HG03280 (cell line): ENCODE data around the gene DNASE1.
"Not testable (repeated sequence)": the region's sequence is repeated elsewhere in the genome, so short reads cannot be mapped to it uniquely, and the experiment has no call there.

Source experiments
- ATAC-seq: cut with Tn5 transposase; IDR thresholded peaks from one replicate; pipeline ENCODE4 v1.9.1; 2021; ENCODE audit warnings: mild to moderate bottlenecking, moderate library complexity; ENCODE audit not compliant: unreplicated experiment

Gene DNASE1

GRCh38 chr16:3654249-3654991, at the start of gene DNASE1:
TSS of gene DNASE1 (plus strand) at chr16:3654691. CDS start at chr16:3655374, 683 bp downstream.
- no peak for ATAC-seq

GRCh38 chr16:3606441-3606840, 48.0 kb upstream of the DNASE1 start:
- no peak for ATAC-seq

GRCh38 chr16:3607161-3607560, 47.3 kb upstream of the DNASE1 start:
- no peak for ATAC-seq

- ATAC-seq = no peak
These were observed 46.9 kb upstream of the DNASE1 start for GRCh38 chr16:3607634-3608033.

- no peak for ATAC-seq
These were observed 46.4 kb upstream of the DNASE1 start for GRCh38 chr16:3608069-3608468.

GRCh38 chr16:3608976-3609375, 45.5 kb upstream of the DNASE1 start:
- ATAC-seq = not testable (repeated sequence)

DNA sequence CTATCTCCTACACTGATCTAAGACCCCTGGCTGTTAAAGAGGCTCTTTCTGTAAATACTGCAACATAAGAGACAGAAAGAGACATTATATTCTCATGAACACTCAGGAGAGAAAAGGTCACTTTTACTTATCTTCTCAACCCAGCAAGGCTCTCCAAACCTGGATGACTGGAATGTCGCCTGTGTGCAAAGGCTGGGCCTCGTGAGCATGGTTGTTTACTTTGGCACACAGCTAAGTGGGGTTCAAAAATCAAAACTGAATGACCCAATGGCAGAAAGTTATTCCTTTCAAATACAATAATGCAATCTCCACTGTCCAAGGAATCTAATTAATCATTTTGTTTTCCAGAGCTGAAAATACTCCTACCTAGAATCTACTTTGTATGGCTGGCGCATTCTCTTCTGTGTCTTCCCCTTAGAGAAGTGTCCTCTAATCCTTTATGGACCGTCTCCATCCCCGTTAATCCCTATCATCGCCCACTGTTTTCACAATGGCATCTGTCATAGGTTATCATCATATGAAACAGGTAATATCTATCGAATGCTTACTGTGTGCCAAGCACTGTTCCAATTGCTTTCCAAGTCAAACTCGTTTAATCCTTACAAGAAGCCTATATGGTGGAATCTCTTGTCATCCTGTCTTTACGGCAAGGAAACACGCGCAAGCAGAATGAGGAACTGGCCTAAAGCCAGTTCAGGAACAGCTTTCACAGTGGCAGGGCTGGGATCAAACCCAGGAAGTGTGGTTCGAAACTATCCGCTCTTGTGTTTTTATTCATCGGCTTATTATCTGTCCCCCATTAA, 44.4 kb upstream of the DNASE1 start:
- no peak for ATAC-seq

- no peak for ATAC-seq
These were observed 43.8 kb upstream of the DNASE1 start for GRCh38 chr16:3610698-3611145.

DNA sequence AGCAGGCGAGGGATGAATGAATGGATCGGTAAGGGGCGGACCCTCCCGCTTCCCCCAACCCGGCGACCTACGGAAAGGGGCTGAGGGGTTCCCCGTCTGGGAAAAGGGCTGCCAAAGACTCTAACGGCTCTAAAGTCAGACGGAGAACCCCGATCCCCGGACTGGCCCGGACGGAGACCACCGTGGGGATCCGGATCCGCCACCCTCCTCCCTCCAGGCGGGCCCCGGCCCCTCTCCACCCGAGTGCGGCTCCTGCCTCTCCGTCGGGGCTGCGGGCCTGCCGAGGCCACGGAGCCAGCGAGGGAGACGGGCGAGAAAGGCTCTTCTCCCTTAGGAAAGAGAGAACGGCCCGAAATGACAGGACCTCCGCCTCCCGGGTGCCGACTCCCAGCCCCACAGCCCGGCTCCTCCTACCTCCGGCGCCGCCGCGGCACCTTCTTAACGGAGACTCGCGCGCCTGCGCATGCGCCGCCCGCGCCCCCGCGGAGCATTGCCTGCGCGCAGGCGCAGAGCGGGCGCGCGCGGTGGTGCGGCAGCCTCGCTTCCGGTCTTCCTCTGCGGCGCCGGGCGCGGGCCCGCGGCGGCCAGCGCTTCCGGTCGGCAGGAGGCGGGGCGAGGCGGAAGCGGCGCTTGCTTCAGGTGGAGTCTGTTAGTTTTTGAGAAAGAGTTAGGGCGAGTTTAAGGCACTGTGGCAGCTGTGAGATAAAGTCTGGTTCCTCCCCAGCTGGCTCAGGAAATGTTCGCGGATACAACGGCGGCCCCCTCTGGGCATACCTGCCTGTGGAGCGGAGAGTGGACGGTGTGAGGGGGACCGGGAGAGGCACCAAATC, 43.1 kb upstream of the DNASE1 start, which contains the start of gene SLX4:
TSS of gene SLX4 (minus strand) at position 461 of the 830 bp plus-strand sequence. CDS start 2,642 bp downstream, outside the sequence.
- ATAC-seq = peak; percentile 81

DNA sequence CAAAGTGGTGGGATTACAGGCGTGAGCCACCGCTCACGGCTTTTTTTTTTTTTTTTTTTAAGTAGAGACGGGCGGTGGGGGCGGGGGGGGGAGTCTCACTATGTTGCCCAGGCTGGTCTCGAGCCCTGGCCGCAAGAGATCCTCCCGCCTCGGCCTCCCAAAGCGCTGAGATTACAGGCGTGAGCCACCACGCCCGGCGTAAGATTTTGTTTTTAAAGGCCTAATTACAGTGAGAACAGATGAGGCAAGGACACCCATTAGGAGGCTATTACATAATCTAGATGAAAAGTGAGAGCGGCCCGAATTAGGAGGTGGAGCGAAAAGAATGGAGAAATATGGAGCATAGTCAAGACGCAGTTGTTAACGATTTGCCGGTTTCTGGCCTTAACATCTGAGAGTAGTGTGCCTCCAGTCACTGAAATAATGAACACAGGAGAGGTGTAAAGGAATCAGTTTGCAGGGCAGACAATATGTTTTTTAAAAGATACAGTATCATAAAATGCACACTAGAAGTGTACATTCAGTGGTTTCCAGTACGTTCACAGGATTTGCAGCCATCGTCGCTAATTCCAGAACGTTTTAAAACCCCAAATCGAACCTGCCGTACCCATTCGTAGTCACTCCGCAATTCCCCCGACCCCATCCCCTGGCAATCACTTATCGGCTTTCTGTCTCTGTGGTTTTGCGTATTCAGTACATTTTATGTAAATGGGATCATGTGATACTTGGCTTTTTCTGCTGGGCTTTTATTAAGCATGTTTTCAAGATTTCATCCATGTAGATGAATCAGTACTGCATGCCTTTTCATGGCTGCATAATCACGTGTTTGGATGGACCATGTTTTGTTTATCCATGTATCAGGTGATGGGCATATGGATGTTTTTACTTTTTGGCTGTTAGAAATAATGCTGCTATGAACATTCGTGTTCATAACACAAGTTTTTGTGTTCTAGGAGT, 41.7 kb upstream of the DNASE1 start:
- ATAC-seq = no peak

- ATAC-seq = no peak
These were observed 35.7 kb upstream of the DNASE1 start for GRCh38 chr16:3618769-3619141.

GRCh38 chr16:3623642-3624041, 30.8 kb upstream of the DNASE1 start:
- ATAC-seq = no peak

GRCh38 chr16:3625331-3625730, 29.2 kb upstream of the DNASE1 start:
- no peak for ATAC-seq

DNA sequence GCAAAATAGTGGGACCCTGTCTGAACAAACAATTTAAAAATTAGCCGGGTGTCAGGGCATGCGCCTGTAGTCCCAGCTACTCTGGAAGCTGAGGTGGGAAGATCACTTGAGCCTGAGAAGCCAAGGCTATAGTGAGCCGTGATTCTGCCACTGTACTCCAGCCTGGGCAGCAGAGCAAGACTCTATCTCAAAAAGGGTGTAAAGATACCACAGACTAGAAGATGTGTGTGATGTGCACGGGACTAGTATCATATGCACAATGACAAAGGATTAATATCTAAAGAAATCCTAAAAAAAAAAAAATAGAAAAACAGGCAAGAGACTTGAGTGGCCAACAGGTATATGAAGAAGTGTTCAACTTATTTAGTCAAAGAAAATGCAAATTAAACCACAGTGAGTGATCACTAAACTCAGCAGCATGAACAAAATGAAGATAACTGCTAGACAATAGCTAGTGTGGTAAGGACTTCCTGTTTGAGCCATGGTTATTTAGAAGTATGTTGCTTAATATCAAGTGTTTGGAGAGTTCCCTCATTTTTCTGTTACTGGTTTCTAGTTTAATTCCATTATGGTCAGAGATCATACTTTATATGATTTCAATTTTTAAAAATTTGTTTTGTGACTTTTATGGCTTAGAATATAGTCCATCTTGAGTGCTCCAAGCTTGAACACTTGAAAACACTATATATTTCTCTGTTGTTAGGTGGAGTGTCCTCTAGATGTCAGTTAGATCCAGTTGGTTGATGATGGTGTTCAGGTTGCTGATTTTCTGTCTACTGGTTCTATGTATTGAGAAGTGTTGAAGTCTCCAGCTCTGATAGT, 28.4 kb upstream of the DNASE1 start:
- no peak for ATAC-seq

GRCh38 chr16:3637371-3637923, 17.0 kb upstream of the DNASE1 start:
- no peak for ATAC-seq

GRCh38 chr16:3638916-3639644, 15.4 kb upstream of the DNASE1 start:
- no peak for ATAC-seq

DNA sequence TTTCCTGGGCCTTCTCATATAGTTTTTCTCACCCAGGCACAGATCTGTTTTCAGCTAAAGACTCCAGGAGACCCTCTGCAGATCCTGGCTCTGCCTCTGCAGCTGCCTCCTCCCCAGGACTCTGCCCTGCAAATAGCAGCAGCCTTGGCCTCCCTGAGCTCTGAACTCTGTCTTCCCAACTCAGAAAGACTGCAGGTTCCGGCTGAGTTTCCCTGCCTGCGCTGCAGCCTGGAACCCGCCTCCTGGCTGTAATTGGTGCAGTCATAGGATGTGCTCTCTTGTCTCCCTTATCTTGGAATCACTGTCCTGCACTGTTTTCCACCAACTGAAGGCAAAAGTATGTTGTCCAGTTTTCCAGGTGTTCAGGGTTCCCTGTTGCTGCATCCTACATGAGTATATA, 14.3 kb upstream of the DNASE1 start:
- no peak for ATAC-seq
